Upper lobe of right lung (tissue), 1 donor: ENCODE results near the gene TCOF1. TPM values are rescaled to one million over a fixed set of nuclear protein-coding genes. Genes with fewer than 3 reads are reported as not detected.

Experiments used
- ATAC-seq: fragments of 200-7000 bp; cut with Tn5 transposase; one replicate; pipeline ENCODE4 v1.9.1; 2020; ENCODE audit warnings: mild to moderate bottlenecking, moderate library complexity
- DNase-seq: peaks from one replicate; pipeline ENCODE4 v3.0.0-alpha.2; 2020
- H3K27ac ChIP-seq: fragments of 200-600 bp; one replicate; pipeline ENCODE4 v1.8.0; 2022
- H3K27me3 ChIP-seq: fragments of 200-600 bp; one replicate; pipeline ENCODE4 v1.8.0; 2022; ENCODE audit warnings: mild to moderate bottlenecking
- H3K36me3 ChIP-seq: fragments of 200-600 bp; one replicate; pipeline ENCODE4 v1.8.0; 2022
- H3K4me1 ChIP-seq: fragments of 200-600 bp; one replicate; pipeline ENCODE4 v1.8.0; 2022
- H3K4me3 ChIP-seq: fragments of 200-600 bp; one replicate; pipeline ENCODE4 v1.8.0; 2022; ENCODE audit warnings: mild to moderate bottlenecking
- H3K9me3 ChIP-seq: fragments of 200-600 bp; one replicate; pipeline ENCODE4 v1.8.0; 2022
- intact Hi-C: fragments of 100-400 bp; cut with DNase I; formaldehyde crosslinking; loops from one replicate; pipeline ENCODE4 v1.11.0; 2022
- total RNA-seq: library from RNA; stranded (reverse); fragmentation: NEBNext Ultra II Directional; extraction: Animal tissue kit (Norgen Biotek cat#: 25700); gene quantifications from one replicate; pipeline ENCODE4 v1.2.1, GENCODE V29; 2021
- TF ChIP-seq, protein P1 (sequence below): fragments of 200-600 bp; IDR thresholded peaks from one replicate; pipeline ENCODE4 v1.8.0; 2022; ENCODE audit warnings: antibody characterized with exemption
- donor health status: DM: no; HTN: yes; CAD: no; lungs with severe emphysema.

TCOF1 gene
- total RNA-seq, 1 donor from 2014 or later: 31.1 TPM

GRCh38 chr5:150398722-150399523 is 41.4 kb downstream of the TCOF1 start:
- peak; percentile 37 for ATAC-seq
- TF ChIP-seq, protein P1, sequence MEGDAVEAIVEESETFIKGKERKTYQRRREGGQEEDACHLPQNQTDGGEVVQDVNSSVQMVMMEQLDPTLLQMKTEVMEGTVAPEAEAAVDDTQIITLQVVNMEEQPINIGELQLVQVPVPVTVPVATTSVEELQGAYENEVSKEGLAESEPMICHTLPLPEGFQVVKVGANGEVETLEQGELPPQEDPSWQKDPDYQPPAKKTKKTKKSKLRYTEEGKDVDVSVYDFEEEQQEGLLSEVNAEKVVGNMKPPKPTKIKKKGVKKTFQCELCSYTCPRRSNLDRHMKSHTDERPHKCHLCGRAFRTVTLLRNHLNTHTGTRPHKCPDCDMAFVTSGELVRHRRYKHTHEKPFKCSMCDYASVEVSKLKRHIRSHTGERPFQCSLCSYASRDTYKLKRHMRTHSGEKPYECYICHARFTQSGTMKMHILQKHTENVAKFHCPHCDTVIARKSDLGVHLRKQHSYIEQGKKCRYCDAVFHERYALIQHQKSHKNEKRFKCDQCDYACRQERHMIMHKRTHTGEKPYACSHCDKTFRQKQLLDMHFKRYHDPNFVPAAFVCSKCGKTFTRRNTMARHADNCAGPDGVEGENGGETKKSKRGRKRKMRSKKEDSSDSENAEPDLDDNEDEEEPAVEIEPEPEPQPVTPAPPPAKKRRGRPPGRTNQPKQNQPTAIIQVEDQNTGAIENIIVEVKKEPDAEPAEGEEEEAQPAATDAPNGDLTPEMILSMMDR: peak; percentile 22
- peaks cover 93% of the 10 kb centered on the region for H3K36me3 ChIP-seq

GRCh38 chr5:150399524-150400211 is 42.2 kb downstream of the TCOF1 start:
- intact Hi-C loops: no loop called here
- peak; percentile 13 for ATAC-seq
- Histone ChIP-seq H3K27ac (no peak overlapping the region), H3K4me3 (no peak overlapping the region), H3K9me3 (no peaks in the 10 kb centered on the region), H3K36me3 (peaks cover 93% of the 10 kb centered on the region), H3K4me1 (no peaks in the 10 kb centered on the region), H3K27me3 (no peaks in the 10 kb centered on the region)
- TF ChIP-seq, protein P1: no peak
- no peak for DNase-seq

More at GRCh38 chr5:150398722-150399523, 41.4 kb downstream of the TCOF1 start:
- intact Hi-C loops: no loop called here
- H3K27me3 ChIP-seq: no peaks in the 10 kb centered on the region
- no peaks in the 10 kb centered on the region for H3K4me1 ChIP-seq
- no peak overlapping the region for H3K27ac ChIP-seq
- H3K4me3 ChIP-seq: no peak overlapping the region
- no peak for DNase-seq
- no peaks in the 10 kb centered on the region for H3K9me3 ChIP-seq

- H3K9me3 ChIP-seq: no peaks in the 10 kb centered on the region
- ATAC-seq (no peak), DNase-seq (no peak)
- peaks cover 93% of the 10 kb centered on the region for H3K36me3 ChIP-seq
- TF ChIP-seq, protein P1: no peak
- peak overlapping the region; percentile 1 for H3K27ac ChIP-seq
- intact Hi-C loops: no loop called here
- no peaks in the 10 kb centered on the region for H3K4me1 ChIP-seq
- H3K27me3 ChIP-seq: no peaks in the 10 kb centered on the region
- no peak overlapping the region for H3K4me3 ChIP-seq
These were observed 43.0 kb downstream of the TCOF1 start for GRCh38 chr5:150400316-150401075.

DNA sequence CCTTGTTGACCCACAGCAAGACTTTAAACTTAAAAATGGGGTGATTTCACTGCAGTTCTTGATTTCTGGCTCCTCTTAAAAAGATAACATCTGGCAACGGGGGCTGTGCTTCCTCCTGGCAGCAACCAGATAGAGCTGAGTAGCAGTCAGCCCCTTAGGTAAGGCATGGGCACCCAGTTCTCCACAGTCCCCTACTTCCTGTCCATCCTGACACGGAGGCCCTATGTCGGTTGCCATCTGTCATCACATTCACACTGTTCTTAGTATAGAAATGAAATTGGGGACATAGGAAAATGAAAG is 43.5 kb downstream of the TCOF1 start:
- intact Hi-C loops: no loop called here
- ATAC-seq (no peak), DNase-seq (no peak)
- H3K9me3 ChIP-seq: no peaks in the 10 kb centered on the region
- H3K36me3 ChIP-seq: peaks cover 93% of the 10 kb centered on the region
- H3K27ac ChIP-seq: peak overlapping the region; percentile 1
- H3K4me3 ChIP-seq: no peak overlapping the region
- TF ChIP-seq, protein P1: no peak
- H3K4me1 ChIP-seq: no peaks in the 10 kb centered on the region
- no peaks in the 10 kb centered on the region for H3K27me3 ChIP-seq

DNA sequence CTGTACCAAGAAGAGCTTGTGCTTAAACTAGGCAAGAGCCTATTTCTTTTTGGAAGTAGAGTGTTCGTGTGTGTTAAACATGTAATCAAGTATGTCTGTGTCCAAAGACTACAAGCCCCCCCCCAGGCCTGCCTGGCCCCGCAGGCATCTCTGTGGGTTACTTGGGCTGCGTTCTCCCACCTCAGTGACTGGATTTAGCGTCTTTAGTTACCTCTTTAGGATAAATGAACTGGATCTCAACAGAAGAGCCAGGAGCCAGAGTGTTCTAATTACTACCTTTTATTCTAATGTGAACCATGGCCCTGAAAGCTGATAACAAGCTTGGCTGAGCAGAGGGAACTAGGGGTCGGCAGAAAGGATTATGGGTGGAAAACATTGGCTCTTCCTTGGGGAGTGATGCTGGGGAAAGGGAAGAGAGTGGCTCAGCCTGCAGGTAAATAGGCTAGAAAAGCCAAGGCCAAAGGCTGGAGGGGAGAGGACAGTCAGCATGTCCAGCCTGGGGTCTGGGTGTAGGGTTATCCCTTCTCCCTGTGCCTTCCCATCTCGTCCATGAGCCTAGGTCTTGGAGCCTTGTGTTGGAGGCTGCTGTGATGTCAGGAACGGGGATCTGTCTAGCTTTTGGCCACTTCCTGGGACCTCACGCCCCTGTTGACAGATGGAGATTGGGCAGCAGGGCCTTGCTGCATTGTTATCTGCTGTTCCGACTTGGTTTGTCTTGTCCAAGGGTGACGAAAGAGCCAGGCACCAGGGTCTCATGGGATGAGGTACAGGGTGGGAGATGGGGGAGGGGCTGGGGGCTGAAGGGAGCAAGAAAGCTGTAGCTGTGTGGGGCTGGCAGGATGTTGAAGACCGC is 44.1 kb downstream of the TCOF1 start:
- TF ChIP-seq, protein P1: no peak
- Histone ChIP-seq H3K27ac (peak overlapping the region; percentile 1), H3K4me1 (no peaks in the 10 kb centered on the region), H3K4me3 (no peak overlapping the region), H3K27me3 (no peaks in the 10 kb centered on the region), H3K36me3 (peaks cover 93% of the 10 kb centered on the region), H3K9me3 (no peaks in the 10 kb centered on the region)
- DNase-seq (no peak), ATAC-seq (no peak)
- intact Hi-C loops: no loop called here
